ENCODE measurements around the gene MAP2K1. TPM values are rescaled to one million over a fixed set of nuclear protein-coding genes. Genes with fewer than 3 reads are reported as not detected.

Gene MAP2K1
- total RNA-seq (2022; extraction: Qiagen RNA extraction; ENCODE audit: low read depth) = 77.9 to 120 TPM (median 113 TPM) in 5 replicates

DNA sequence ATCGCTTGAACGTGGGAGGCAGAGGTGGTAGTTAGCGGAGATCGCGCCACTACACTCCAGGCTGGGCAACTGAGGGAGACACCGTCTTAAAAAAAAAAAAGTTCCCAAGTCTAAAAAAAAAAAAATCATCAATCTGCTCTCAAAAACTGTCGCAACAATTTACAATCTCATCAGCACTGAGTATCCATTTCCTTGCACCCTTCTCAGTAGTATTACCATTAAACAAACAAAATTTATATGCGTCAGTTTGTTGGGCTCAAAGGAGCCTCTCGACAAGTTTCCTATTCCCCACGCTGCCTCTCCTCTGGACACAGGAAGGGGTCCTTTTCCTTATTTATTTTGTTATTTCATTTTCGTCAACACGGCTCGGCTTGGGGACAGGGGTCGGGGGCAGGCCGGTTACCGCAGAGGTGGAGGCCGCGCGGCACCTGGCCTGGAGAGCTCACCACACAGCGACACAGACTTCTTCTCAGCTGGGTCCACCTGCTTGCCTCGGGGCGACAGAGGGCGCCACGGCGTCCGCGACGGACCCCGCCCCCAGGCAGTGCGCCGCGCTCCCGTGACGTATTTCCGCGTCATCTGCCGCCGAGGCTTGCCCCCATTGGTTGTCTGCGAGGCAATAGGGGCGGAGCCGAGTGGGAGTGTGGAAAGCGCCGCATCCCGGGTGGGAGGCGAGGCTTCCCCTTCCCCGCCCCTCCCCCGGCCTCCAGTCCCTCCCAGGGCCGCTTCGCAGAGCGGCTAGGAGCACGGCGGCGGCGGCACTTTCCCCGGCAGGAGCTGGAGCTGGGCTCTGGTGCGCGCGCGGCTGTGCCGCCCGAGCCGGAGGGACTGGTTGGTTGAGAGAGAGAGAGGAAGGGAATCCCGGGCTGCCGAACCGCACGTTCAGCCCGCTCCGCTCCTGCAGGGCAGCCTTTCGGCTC lies at the start of gene MAP2K1:
Gene MAP2K1, plus strand, starts transcription at position 709 of the 920 bp plus-strand sequence. CDS start 436 bp downstream, outside the sequence.

DNA sequence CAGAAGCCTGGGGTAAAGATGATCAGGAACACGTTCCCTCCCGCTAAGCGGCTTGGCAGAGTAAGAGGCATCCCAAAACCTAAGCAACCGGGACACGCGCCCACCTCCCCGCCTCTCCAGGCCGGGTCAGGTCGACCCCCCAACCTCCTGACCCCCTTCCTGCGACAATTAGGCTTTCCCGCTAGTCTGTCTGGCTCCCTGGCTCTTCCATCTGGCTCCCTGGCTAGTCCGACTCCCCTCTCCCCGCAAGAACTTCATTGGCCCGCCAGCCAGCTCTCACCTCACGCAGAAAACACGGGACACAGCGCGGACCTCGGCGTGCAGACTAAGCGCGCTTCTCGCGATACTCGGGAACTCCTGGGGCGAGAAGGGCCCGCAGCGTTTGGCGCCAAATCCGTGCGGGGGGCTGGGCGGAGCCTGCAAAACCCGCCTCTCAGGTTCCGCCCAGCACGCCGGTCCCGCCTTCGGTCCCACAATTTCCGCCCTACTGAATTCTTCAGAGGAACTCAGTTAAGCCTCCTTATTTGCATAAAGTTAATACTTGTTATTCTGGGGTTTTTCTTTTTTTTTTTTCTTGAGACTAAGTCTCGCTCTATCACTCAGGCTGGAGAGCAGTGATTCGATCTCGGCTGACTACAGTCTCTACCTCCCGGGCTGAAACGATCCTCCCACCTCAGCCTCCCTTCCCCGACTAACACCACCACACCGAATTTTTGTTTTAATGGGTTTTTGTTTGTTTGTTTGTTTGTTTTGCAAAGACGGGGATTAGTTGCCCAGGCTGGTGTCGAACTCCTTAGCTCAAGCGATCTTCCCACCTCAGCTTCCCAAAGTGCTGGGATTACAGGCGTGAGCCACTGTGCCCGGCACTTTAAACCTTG lies 30.1 kb upstream of the MAP2K1 start, which contains the start of gene TIPIN:
Gene TIPIN, minus strand, starts transcription at position 327 of the 878 bp plus-strand sequence. CDS start 3,738 bp downstream, outside the sequence.

DNA sequence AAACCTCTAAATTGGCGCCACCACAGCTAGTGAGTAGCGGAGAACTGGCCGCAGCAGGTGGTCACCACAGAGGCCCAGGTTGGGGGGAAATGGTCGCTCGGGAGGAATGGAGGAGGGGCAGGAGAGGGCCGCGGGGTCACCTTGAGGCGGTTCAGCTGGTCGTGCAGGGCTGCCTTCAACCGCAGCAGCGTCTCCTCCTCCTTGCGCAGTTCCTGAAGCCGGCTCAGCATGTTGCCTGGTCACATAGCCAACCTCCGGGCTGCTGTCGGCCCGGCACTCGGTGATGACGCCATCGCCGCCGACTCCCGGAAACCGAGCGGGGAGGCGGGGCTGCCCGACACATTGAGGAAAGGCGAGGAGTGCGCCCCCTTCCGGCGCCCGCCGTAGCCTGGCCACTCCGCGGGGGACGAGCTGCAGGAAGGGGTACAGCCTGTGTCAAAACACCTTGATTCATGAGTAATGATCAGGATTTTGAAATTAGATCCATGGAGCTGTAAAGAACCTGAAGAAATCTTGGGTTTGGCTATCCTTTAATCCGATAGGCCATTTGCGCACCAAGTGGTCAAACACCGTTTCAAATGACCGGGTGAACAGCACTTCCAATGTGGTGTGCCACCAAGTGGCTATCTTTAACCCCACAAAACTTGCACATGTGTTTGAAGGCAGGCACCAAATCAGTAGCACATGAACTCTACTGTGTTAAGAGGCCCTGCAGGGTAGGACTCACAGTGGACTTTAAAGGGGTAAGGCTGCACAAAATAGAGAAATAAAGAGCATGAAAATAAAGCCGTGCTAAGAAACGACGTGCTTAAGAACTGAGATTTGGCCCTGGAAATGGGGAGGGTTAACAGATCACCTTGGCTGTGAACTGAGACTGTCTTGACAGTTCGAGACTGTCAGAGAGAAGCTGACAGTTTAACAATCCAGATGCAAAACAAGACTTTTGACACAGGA lies 111.1 kb downstream of the MAP2K1 start, which contains the start of gene SNAPC5:
Gene SNAPC5, minus strand, starts transcription at position 261 of the 954 bp plus-strand sequence. Its CDS starts 31 bp downstream, at position 230.

DNA sequence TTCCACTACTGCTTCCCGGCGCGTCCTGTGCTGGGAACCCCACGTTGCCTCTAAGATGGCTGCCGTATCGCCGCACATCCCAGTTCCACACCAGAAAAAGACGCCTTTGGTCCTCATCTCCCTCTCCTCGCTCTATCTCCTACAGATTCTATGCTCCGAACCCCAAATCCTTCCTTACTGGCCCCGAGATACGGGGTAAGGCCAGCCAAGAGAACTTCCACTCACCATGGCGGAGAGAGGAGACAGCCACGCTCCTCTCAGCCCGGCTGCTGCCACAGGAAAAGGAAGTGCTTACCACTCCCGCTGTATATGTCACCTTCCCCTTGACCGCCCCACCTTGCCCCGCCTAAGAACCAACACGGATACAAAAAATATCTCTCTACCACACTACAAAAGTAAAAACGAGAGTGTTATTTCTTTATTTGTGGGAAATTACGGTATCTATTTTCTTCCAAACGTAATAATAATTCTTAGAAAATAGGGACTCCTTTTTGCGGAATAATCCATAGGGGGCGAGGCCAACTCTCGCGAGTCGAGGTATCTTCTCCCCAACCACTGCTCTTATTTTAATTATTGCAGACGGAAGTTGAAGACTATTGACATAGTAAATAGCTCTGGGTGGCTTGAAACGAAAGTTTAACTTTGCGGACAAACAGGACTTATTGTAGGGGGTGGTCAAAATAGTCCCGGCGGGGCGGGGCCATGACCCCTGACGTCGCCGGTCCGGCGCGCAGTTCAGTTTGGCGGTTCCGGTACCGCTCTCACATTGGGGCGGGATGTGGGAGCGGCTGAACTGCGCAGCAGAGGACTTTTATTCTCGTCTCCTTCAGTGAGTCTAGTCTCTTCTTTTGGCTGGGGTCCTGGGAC lies 118.1 kb downstream of the MAP2K1 start, which contains the start of the genes RPL4 and ZWILCH:
Gene RPL4, minus strand, starts transcription at position 293 of the 867 bp plus-strand sequence. Its CDS starts 65 bp downstream, at position 228.
Gene ZWILCH, plus strand, starts transcription at position 764 of the 867 bp plus-strand sequence. Its CDS starts 13 bp downstream, at position 777.

Other genes starting within 250 kb of the MAP2K1 start
- 0.18 to 0.86 TPM (median 0.44 TPM) in 5 replicates for gene MEGF11, start 133.2 kb upstream of the MAP2K1 start, total RNA-seq (2022; extraction: Qiagen RNA extraction; ENCODE audit: low read depth)
- gene DIS3L, start 93.3 kb upstream of the MAP2K1 start, total RNA-seq (2022; extraction: Qiagen RNA extraction; ENCODE audit: low read depth) = 30.3 to 36.4 TPM (median 34.4 TPM) in 5 replicates
- gene TIPIN, start 30.2 kb upstream of the MAP2K1 start, total RNA-seq (2022; extraction: Qiagen RNA extraction; ENCODE audit: low read depth) = 19.5 to 45.2 TPM (median 23.0 TPM) in 5 replicates
- gene SNAPC5, start 110.8 kb downstream of the MAP2K1 start, total RNA-seq (2022; extraction: Qiagen RNA extraction; ENCODE audit: low read depth) = 42.3 to 61.5 TPM (median 48.0 TPM) in 5 replicates
- gene RPL4, start 117.9 kb downstream of the MAP2K1 start, total RNA-seq (2022; extraction: Qiagen RNA extraction; ENCODE audit: low read depth) = 5,293 to 5,653 TPM (median 5,434 TPM) in 5 replicates
- gene ZWILCH, start 118.4 kb downstream of the MAP2K1 start, total RNA-seq (2022; extraction: Qiagen RNA extraction; ENCODE audit: low read depth) = 30.2 to 42.8 TPM (median 38.8 TPM) in 5 replicates
- not detected in 5 replicates for gene LCTL, start 179.1 kb downstream of the MAP2K1 start, total RNA-seq (2022; extraction: Qiagen RNA extraction; ENCODE audit: low read depth)

All from A549 treated with ZK216348 at 1 μM for 4 hours (cell line).